22Rv1 (cell line): ENCODE results near the gene ABCG8.

Source experiments
- CTCF ChIP-seq: fragments of 450-650 bp; IDR thresholded peaks from 2 replicates; pipeline ENCODE4 v1.5.1; 2017; ENCODE audit warnings: mild to moderate bottlenecking
- ZFX ChIP-seq: fragments of 450-650 bp; IDR thresholded peaks from 2 replicates; pipeline ENCODE4 v1.6.1; 2017; ENCODE audit warnings: antibody characterized with exemption, borderline replicate concordance

- TF ChIP-seq CTCF: no peak
- no peak for TF ChIP-seq ZFX
These were observed 14.3 kb upstream of the ABCG8 start for GRCh38 chr2:43824512-43824911.
